Frontal cortex (tissue), 4 donors: Measurements from ENCODE around the gene NOL4L. TPM values are rescaled to one million over a fixed set of nuclear protein-coding genes. Genes with fewer than 3 reads are reported as not detected.

Experiments used
- DNase-seq, 2 donors: peaks; one replicate each; pipeline ENCODE4 v3.0.0; 2012; ENCODE audit warnings: low spot score in 2 of 2
- FAIRE-seq: peaks from 2 replicates; lab custom pipeline; 2012; peaks lifted over from hg19 to GRCh38; lab: Jason Lieb, UNC
- total RNA-seq: library from RNA; depleted of rRNA; stranded (reverse); fragments of >200 nt; gene quantifications from one replicate; pipeline ENCODE4 v1.2.3, GENCODE V29; 2014
- donor health status: control.
- donor health status: control.
- donor health status: control.

The NOL4L gene
- total RNA-seq, 1 donor from 2014 or later, result 13.0 TPM

GRCh38 chr20:32455901-32456701 lies 129.0 kb downstream of the NOL4L start:
- DNase-seq (no peak), FAIRE-seq (no peak)

GRCh38 chr20:32455171-32455900 lies 129.8 kb downstream of the NOL4L start:
- FAIRE-seq, result no peak
- no peak for DNase-seq

- DNase-seq, result no peak
- no peak for FAIRE-seq
These were observed 130.7 kb downstream of the NOL4L start for GRCh38 chr20:32454164-32455145.

GRCh38 chr20:32453467-32454163 lies 131.5 kb downstream of the NOL4L start:
- DNase-seq (no peak), FAIRE-seq (no peak)

GRCh38 chr20:32452776-32453466 lies 132.2 kb downstream of the NOL4L start:
- no peak for FAIRE-seq
- no peak for DNase-seq

- FAIRE-seq (no peak), DNase-seq (no peak)
These were observed 133.3 kb downstream of the NOL4L start for GRCh38 chr20:32451682-32452461.

GRCh38 chr20:32451340-32451681 lies 133.8 kb downstream of the NOL4L start:
- FAIRE-seq, result no peak

GRCh38 chr20:32450484-32451061 lies 134.6 kb downstream of the NOL4L start:
- DNase-seq, result no peak
- no peak for FAIRE-seq

More at GRCh38 chr20:32451340-32451681, 133.8 kb downstream of the NOL4L start:
- no peak for DNase-seq

- FAIRE-seq, result no peak
- no peak for DNase-seq
These were observed 135.2 kb downstream of the NOL4L start for GRCh38 chr20:32449890-32450401.

- FAIRE-seq, result no peak
- DNase-seq, result no peak
These were observed 135.9 kb downstream of the NOL4L start for GRCh38 chr20:32449057-32449889.

GRCh38 chr20:32448306-32449056 lies 136.7 kb downstream of the NOL4L start:
- FAIRE-seq, result no peak
- no peak for DNase-seq

GRCh38 chr20:32447136-32448027 lies 137.8 kb downstream of the NOL4L start:
- FAIRE-seq, result no peak
- DNase-seq, result no peak

GRCh38 chr20:32446301-32447100 lies 138.6 kb downstream of the NOL4L start:
- no peak for FAIRE-seq

GRCh38 chr20:32445539-32446273 lies 139.4 kb downstream of the NOL4L start:
- FAIRE-seq (no peak), DNase-seq (no peak)

More at GRCh38 chr20:32446301-32447100, 138.6 kb downstream of the NOL4L start:
- no peak for DNase-seq
